NT2/D1 (cell line): ENCODE data around the gene YWHAE.

ENCODE experiments used
- DNase-seq: peaks from one replicate; pipeline ENCODE4 v3.0.0-alpha.2; 2011; ENCODE audit warnings: low read depth, low spot score
- H3K27me3 ChIP-seq: 2 replicates; pipeline ENCODE4 v1.6.0; 2011; ENCODE audit warnings: mild to moderate bottlenecking; ENCODE audit not compliant: insufficient read length, insufficient read depth
- H3K36me3 ChIP-seq: 2 replicates; pipeline ENCODE4 v1.6.1; 2011; ENCODE audit warnings: mild to moderate bottlenecking, low read length, mixed read lengths; ENCODE audit not compliant: insufficient read depth, insufficient read length
- H3K4me1 ChIP-seq: 2 replicates; pipeline ENCODE4 v1.5.1; 2011; ENCODE audit not compliant: insufficient read depth, insufficient read length
- H3K4me3 ChIP-seq: 2 replicates; pipeline ENCODE4 v1.5.1; 2011; ENCODE audit warnings: low read depth; ENCODE audit not compliant: insufficient read length
- H3K9ac ChIP-seq: 2 replicates; pipeline ENCODE4 v1.6.0; 2011; ENCODE audit warnings: low read depth; ENCODE audit not compliant: insufficient read length
- H3K9me3 ChIP-seq: 2 replicates; pipeline ENCODE4 v1.5.1; 2011; ENCODE audit warnings: mild to moderate bottlenecking, low read length; ENCODE audit not compliant: insufficient read depth
- SUZ12 ChIP-seq: IDR thresholded peaks from 2 replicates; pipeline ENCODE4 v1.6.1; 2011; ENCODE audit not compliant: insufficient read length, insufficient read depth; ENCODE audit errors: extremely low read depth
- YY1 ChIP-seq: IDR thresholded peaks from 2 replicates; pipeline ENCODE4 v1.6.1; 2011; ENCODE audit not compliant: insufficient read length, insufficient read depth
- ZNF274 ChIP-seq: IDR thresholded peaks from 2 replicates; pipeline ENCODE4 v1.6.1; 2011; ENCODE audit warnings: mild to moderate bottlenecking, low read depth, low read length

YWHAE gene

DNA sequence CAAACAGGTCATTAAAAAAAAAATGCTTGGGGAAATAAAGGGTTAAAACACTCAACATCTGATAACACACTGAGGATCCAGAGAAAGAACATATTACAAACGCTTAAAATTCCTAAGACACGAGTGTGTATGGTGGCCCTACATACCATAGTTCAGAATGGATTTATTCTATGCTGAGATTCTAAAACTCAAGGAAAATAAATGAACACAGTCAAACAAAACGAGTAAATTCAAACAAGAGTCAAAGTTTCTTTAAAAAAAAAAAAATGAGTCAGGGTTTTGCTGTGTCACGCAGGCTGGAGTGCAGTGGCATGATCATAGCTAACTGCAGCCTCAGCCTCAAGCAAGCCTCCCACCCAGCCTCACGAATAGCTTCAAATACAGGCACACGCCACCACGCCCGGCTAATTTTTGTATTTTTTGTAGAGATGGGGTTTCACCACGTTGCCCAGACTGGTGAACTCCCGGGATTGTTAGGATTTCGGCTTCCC, 38.6 kb upstream of the YWHAE start:
- no peaks in the 10 kb centered on the region for H3K4me1 ChIP-seq
- H3K27me3 ChIP-seq = no peaks in the 10 kb centered on the region
- TF ChIP-seq ZNF274 (no peak), SUZ12 (no peak), YY1 (no peak)
- H3K36me3 ChIP-seq = peaks cover 37% of the 10 kb centered on the region
- H3K4me3 ChIP-seq = no peak overlapping the region
- H3K9ac ChIP-seq = no peak overlapping the region
- H3K9me3 ChIP-seq = no peaks in the 10 kb centered on the region
- DNase-seq = no peak

DNA sequence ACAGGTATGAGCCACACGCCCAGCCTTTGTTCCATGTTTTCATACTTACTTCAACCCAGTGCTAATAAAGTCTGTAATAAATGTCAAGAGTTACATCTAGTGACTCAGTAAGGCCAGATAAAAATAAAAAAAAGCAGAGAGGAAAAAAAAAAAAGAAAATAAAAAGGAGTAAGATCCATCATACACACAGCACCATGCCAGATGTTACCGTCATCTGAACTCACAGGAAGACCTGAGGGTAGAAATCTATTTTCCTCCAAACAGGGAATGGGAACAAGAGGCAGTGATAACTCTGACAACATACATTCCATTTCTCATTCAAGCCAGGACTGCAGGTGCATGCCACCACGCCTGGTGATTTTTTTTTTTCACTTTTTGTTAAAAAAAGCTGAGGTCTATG, 35.3 kb upstream of the YWHAE start:
- peaks cover 52% of the 10 kb centered on the region for H3K36me3 ChIP-seq

DNA sequence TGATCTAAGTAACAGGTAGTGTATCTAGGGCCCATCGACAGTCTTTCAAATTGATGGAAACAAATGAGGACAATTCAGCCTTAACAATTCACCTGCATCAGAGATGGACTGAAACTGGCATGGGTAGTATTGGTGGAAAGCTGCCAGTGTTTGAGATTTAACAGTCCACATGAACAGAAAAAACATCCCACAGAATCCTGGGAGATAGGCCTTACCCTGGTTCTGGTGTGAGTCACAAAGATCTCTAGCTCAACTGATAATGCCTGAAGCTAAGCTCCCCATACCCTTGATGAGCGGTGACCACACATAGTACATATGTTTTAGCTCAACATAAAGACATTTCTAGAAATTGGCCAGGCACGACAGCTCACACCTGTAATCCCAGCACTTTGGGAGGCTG, 34.1 kb upstream of the YWHAE start:
- Histone ChIP-seq H3K4me3 (no peak overlapping the region), H3K9me3 (no peaks in the 10 kb centered on the region), H3K9ac (no peak overlapping the region), H3K36me3 (peaks cover 58% of the 10 kb centered on the region), H3K4me1 (no peaks in the 10 kb centered on the region), H3K27me3 (no peaks in the 10 kb centered on the region)
- DNase-seq = no peak
- TF ChIP-seq SUZ12 = no peak
- no peak for TF ChIP-seq ZNF274
- TF ChIP-seq YY1 = no peak

More for the DNA sequence above, 35.3 kb upstream of the YWHAE start:
- H3K27me3 ChIP-seq = no peaks in the 10 kb centered on the region
- H3K4me3 ChIP-seq = no peak overlapping the region
- no peak for DNase-seq
- no peak for TF ChIP-seq YY1
- no peak for TF ChIP-seq SUZ12
- TF ChIP-seq ZNF274 = no peak
- H3K9ac ChIP-seq = no peak overlapping the region
- H3K9me3 ChIP-seq = no peaks in the 10 kb centered on the region
- no peaks in the 10 kb centered on the region for H3K4me1 ChIP-seq

DNA sequence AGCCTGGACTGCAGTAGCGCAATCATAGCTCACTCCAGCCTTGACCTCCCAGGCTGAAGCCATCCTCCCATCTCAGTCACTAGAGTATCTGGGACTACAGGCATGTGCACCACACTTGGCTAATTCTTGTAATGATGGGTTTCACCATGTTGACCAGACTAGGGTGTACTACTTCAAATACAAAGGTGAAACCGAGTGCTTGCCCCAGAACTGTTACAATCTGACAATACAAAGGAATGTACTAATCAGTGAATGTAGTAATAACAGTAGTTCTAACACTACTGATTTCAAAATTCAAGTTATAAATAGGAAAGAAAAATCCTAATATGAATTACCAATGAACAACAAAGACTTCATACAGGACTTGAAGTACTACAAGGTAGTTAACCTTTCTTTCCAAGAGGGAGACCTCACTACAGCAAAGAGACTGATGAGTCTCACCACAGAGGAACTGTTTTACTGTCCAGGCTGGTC, 31.6 kb upstream of the YWHAE start:
- H3K9ac ChIP-seq = no peak overlapping the region

DNA sequence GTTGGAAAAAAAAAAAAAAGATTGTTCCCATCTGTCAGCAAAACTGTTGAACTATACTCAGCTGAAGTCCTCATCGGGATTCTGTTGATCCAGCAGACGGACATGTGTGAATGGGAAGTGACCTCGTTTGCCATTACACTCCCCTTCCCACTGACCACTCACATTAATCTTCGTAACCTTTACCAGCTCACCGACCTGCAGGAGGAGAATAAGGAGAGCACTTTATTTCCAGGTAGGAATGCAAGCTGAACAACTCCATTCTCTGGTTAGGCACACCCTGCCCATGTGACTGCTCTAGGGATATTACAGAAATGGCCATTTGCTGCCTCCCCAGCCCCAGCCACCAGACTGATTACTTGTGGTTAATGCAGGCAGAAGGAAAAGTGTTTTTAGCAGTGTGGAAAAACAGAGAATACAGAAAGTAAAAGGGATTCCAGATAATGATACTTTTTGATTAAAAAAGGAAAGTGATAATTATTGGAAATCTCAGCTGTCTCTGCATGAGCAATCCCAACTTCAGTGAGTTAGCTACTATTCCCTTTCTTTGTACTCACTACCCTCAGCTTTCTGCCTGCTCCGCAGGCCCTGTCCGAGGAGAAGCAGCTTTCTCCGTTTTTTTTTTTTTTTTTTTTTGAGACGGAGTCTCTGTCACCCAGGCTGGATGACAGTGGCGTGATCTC, 23.6 kb upstream of the YWHAE start:
- Histone ChIP-seq H3K9ac (no peak overlapping the region), H3K4me1 (no peaks in the 10 kb centered on the region), H3K27me3 (no peaks in the 10 kb centered on the region), H3K9me3 (no peaks in the 10 kb centered on the region), H3K36me3 (peaks cover 54% of the 10 kb centered on the region), H3K4me3 (no peak overlapping the region)
- no peak for DNase-seq
- TF ChIP-seq YY1 (no peak), ZNF274 (no peak), SUZ12 (no peak)

More for the DNA sequence above, 31.6 kb upstream of the YWHAE start:
- Histone ChIP-seq H3K27me3 (no peaks in the 10 kb centered on the region), H3K9me3 (no peaks in the 10 kb centered on the region), H3K4me3 (no peak overlapping the region), H3K36me3 (peaks cover 54% of the 10 kb centered on the region), H3K4me1 (no peaks in the 10 kb centered on the region)
- DNase-seq = no peak
- no peak for TF ChIP-seq SUZ12
- TF ChIP-seq ZNF274 = no peak
- no peak for TF ChIP-seq YY1

DNA sequence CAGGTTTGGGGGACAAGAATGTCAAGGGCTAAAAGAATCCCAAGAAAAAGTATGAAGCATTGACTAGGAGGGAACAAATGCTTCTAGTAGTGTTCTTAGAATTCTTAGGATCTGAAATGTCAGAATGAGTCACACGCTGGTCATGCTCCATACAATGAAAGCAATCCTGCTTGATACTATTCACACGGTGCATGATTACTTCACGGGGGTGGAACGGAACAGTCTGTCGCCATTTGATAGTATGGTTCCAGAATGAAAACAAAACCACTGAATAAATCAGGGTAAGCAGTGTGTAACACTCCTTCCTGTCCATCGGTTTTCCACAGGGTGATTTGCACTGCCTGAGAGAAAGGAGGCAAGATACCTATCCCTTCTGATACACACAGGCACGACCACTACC, 22.9 kb upstream of the YWHAE start:
- TF ChIP-seq ZNF274 = no peak
- TF ChIP-seq YY1 = no peak
- no peak for TF ChIP-seq SUZ12
- Histone ChIP-seq H3K9ac (no peak overlapping the region), H3K4me3 (no peak overlapping the region), H3K4me1 (no peaks in the 10 kb centered on the region), H3K9me3 (no peaks in the 10 kb centered on the region), H3K36me3 (peaks cover 54% of the 10 kb centered on the region), H3K27me3 (no peaks in the 10 kb centered on the region)
- DNase-seq = no peak

DNA sequence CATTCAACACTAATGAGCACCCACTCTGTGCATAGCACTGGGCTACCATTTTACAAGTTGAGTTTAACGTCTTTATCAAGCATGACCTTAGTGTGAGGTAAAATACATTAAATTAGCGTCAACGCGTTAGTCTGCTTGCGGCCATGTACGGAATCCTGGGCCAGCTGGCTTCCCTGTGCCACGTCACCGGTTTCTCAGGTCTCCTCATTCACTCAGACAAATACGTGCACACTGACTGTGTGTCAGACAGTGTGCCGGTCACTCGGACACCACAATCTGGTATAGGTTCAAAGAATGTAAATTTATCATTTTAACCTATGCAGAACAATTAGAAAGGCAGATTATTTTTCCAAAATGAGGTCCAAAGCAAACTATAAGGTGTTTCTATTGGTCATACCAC, 21.4 kb upstream of the YWHAE start:
- Histone ChIP-seq H3K9ac (no peak overlapping the region), H3K36me3 (peaks cover 51% of the 10 kb centered on the region), H3K4me1 (no peaks in the 10 kb centered on the region), H3K4me3 (no peak overlapping the region), H3K27me3 (no peaks in the 10 kb centered on the region), H3K9me3 (no peaks in the 10 kb centered on the region)
- TF ChIP-seq ZNF274 = no peak
- TF ChIP-seq SUZ12 = no peak
- no peak for TF ChIP-seq YY1
- DNase-seq = no peak
